Activated CD4-positive, alpha-beta T cell treated with anti-CD3 and anti-CD28 coated beads for 48 hours (primary cell): ENCODE results near the gene GAPDHS.

Source experiments
- DNase-seq: peaks from one replicate; pipeline ENCODE4 v3.0.0-alpha.2; 2020

GAPDHS gene

DNA sequence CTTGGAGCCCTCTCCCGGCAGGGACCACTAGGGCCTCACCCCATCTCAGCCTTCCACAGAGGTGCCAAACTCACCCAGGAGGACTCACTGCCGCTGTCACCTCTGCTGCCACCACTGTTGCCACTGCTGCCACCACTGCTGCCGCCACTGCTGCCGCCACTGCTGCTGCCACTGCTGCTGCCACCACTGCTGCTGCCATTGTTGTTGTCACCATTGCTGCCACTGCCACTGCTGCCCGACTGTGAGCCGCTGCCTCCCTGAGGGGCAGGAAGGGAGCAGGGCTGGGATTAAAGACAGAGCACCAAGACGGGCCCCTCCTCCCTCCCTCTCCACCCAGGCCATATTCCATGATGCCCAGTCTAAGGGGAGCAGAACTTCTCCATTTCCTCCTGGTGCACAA, 21.9 kb upstream of the GAPDHS start:
- DNase-seq, result no peak

DNA sequence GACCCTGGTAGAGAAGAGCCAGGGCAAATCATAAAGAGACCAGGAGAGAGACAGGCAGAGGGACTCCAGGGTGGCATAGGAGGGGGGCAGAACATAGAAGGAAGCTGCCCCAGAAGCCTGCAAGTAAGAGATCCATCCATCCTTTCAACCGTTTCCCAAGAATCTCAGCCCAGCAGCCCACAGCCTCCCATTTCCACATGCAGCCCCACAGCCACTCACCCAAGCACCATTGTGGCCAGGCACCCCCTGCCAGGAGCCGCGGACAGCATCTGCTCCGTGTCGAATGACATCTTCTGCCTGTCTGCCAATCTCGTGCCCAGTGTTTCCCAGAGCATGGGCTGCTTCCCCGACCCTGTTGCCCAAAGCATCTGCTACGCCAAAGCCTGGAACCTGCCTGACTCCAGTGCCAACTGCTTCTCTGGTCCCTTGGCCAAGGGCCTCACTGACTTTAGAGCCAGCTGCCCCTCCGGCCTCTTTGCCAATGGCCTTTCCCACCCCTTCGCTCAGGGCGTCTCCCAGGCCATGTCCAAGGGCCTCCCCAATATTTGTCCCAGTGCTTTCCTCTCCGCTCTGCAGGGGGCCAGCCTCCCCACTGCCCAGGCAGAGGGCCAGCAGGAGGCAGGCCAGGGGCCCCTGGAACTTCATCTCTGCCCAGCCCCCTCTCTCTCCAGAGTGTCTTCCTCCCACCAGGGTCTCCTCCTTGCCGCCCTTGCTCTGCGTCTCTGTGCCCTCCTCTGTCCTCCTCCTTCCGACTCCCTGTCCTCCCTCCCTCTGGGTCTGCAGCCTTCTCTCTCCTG, 20.2 kb upstream of the GAPDHS start:
- DNase-seq, result no peak

DNA sequence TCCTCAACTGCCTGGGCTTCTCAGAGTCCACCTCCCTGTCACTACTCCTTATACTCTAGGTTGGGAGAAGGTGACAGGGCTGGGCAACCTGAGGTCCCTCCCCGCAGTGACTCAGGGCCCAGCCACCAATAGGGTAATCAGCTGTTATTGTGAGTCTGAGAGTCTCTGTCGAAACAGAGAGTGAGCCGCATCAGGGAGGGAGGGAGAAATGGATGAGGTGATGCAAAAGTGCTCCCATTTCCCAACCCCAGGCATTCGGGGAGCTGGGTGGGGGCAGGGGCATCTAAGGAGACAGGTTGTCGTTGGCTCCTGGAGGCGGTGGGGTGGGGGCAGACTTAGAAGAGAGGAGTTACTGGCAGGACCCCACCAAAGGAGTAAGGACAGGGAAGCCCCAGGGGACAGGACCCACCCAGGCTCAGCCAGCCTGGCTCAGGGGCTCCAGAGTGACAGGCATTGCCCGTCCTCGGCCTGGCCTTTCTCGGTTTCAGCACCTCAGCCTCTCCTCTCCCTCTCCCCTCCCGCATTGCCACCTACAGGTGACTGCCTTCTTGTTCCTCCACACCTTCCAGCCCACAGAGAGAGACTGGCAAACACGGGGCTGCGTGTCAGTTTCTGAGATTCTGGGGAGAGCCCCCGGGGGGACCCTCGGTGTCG, 19.5 kb upstream of the GAPDHS start, which contains the start of gene DMKN:
TSS of gene DMKN (minus strand) at position 22 of the 654 bp plus-strand sequence. CDS start 174 bp downstream, outside the sequence.
- DNase-seq, result no peak

DNA sequence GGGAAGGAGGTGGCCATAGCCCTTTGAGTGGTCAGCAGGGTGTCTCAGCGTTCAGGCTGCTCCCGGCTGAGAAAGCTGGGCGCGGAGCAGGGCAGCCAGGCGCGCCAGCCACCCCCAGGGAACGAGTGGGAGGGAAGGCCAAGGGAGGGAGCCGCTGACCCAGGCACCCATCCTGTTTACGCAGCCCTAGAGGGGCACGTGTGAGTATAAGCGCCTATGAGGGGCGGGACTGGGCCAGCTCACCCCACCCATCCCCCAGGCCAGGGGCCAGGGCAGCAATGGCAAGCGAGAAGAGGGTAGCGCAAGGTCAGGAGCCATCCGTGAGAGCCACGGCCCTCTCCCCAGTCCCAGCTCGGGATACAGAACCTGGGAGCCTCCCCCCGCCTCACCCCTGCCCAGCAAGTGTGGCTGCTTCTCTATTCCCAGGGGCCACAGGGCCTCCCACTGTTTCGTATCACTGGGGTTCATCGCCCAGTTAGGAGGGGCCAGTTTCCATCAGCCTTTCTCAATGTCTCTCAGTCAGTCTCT, 18.9 kb upstream of the GAPDHS start:
- no peak for DNase-seq

DNA sequence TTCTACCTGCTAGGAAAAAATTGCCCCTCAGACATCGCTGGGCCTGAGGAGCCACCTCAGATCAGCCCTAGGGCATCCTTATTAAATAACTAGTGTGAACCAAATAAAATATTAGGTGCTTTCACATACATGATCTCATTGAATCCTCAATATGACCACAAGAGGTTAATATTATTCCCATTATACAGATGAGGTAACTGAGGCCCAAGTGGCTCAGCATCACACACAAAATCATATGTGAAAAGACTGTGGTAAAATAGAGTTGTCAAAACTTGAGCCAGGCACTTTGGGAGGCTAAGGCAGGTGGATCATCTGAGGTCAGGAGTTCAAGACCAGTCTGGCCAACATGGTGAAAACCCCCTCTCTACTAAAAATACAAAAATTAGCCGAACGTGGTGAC, 16.9 kb upstream of the GAPDHS start:
- DNase-seq, result no peak

DNA sequence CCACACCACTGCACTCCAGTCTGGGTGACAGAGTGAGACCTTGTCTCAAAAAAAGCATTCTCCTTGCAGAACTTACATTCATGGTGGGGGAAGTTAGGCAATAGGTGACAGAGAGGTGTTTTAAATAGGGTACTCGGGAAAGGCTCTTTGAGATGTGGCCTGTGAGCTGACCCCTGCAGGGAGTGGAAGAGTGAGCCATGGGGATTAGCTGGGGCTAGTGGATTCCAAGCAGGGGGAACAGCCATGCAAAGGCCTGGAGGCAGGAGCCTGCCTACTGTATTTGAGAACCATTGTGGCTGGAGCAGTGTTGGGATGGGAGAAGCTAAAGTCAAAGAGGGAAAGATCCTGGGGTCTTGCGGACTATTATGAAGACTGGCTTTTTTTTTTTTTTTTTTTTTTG, 15.9 kb upstream of the GAPDHS start:
- no peak for DNase-seq

DNA sequence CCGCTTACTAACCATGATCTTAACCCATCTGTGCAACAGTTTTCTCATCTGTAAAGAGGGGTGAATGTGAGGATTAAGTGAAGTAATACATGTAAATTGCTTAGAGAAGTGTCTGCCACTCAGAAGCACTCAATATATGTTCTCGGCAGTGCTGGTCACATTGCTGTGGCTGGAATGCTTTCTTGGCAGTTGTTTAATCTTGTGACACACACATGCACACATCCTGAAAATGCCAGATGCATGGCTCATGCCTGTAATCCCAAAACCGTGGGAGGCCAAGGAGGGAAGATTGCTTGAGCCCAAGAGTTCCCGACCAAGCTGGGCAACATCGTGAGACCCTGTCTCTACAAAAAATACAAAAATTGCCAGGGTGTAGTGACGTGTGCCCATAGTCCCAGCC, 14.9 kb upstream of the GAPDHS start:
- DNase-seq, result no peak

GRCh38 chr19:35519291-35519690, 14.0 kb upstream of the GAPDHS start:
- no peak for DNase-seq

DNA sequence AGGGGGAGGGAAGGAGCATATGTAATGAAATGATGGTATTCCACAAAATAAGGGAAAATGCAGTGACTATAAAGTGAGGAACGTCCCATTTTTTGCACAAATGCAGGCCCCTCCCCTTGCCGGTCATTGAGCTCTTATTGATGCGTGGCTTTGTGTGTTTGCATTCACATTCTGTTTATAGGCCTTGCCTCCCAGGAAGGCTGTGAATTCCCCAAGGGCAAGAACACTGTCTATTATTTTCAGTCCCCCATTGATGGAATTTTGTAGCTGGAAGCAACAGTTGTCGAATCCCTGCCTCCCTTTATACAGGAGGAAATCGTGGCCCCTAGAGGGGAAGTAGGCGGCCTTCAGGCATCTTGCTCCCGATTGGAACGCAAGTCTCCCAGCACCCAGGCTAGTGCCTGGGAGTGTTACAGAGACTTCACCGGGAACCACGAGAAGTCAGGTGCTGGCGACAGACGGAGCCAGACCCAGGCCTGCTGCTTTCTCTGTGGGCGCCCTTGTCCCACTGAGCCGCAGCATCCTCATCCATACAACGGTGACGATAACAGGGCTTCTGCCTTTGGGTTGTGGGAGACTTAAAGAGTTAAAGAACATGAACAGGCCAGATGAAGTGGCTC, 12.0 kb upstream of the GAPDHS start:
- no peak for DNase-seq

DNA sequence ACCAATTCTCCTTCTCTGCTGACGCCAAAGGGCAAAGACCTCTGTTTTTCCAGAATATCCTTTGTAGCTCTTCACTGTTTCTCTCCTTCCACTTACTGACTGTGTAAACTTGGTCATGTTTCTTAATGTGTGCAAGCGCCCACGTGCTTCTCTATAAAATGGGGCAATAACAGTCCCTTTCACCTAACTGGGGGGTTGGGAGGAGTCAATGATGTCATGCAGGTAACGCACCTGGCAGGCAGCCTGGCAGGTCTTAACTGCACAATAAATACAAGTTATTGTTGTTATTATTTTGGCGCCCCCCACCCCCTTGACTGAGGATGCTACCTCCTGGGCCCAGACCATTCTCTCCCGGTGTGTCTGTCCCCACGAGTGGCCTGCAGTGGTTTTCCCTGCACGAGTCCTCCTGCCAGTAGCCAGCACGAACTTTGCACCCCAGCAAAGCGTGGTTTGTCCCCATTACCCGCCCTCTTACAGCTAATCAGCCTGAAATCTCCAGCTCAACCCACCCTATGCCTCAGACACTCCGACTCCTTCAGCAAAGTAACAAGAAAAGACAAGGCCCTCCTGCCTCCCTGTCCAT, 10.4 kb upstream of the GAPDHS start:
- no peak for DNase-seq

DNA sequence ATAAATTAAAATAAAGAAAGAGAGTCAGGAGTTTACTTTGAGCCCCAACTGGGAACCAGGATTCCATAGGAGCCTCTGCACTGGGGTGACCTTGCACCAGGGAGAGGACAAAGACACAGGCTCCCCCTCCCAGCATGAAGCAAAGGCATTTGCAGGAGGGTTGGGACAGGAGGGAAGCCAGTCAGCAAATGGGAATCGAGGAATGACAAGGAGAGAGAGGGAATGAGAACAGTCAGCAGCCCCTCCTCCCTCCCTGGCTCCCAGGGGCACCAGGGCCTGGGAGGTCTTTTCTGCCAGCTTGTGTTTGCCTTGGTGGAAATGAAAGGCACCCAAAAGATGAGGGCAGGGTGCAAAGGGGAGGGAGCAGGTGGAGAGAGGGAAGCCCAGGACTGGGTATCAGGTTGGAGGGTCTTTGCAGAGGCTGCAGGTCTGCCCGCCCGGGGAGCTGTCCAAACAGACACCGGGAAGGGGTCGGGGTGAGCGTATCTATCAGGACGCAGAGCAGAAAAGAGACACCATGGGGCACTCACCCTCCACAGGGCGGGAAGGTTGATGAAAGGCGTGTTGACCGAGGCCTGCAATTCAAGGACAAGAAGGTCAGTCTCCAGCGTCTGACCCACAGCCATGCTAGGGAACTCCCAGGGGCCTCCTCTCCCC, 8.9 kb upstream of the GAPDHS start:
- DNase-seq, result no peak

- no peak for DNase-seq
Observed at GRCh38 chr19:35525873-35526272, 7.4 kb upstream of the GAPDHS start.

DNA sequence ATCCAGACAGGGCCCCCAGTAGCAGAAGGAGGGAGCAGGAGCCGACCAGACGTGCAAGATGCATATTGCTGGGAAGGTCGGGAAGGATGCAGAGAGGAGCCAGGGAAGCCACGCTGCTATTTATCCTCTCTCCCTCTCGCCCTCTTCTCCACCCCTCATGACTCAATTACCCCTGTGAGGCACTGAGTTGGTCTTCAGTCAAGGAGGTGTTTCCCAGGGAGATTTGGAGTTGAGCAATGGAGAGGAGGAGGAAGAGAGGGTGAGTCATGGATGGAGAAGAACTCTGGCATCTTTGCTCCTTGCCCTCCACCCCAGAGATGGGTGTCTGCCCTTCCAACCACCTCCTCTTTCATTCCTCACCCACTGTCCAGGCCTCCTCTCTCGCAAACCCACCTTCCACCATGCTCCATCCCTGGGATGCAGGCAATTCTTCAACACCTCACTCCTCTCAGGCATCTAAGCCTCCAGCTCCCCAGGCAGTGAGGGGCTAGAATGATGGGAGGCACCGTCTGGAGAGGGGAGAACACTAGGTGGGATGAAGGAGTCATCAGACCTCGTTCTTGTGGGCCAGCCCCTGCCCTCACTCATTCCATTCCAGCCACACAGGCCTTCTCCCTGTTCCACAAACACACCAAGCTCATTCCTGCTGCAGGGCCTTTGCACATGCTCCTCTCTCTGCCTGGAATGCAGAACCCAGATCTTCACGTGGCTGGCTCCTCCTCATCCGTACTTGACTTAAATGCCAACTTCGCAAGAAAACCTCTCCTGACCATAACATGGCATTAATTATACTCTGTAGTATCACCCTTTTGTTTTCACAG, 4.8 kb upstream of the GAPDHS start, which contains the start of gene SBSN:
TSS of gene SBSN (minus strand) at position 94 of the 821 bp plus-strand sequence. CDS start at position 64, 30 bp downstream.
- no peak for DNase-seq

DNA sequence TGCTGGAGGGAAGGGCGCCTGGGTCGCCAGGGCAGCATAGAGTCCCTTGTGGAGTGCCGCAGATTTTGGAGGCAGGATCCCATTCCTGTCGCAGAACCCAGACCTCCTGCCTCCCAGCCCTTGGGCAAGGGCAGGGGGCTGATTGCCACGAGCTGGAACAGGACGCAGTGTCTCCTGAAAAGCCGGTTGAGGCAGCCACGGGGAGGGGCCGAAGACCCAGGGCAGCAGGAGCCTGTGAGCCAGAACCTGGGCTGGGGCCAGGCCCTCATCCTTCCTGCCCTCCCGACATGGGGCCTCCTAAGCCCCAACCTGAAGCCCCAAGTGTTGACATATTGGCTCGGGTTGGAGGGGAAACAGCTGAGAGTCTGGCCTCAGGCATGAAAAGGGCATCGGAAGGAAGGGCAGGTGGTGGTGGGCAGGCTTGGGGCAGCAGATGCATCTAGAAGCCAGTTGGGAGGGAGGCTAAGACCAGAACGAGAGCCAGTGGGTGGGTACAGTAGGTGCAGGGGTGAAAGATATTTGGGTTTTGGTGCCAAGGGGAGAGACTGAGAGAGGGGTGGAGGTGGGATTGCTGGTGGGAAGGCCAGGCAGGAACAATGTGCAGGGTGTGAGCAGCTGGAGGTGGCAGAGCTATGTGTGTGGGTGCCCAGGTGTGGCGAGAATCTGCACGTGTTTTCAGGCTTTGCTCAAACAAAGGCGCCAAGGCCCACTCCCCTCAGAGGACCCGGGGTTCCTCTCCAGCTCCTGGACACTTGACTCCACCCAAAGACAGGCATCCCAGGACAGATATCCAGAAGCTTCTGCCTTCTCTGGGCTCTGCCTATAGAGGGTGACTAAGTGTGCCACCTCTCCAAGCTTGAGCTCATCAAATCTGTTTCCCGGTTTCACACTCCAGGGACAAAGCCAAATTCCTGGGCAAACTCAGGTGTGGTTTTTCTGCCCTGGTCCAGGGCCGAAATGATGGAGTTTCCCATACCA, 3.7 kb upstream of the GAPDHS start:
- no peak for DNase-seq

GRCh38 chr19:35531291-35531690, 2.0 kb upstream of the GAPDHS start:
- no peak for DNase-seq

DNA sequence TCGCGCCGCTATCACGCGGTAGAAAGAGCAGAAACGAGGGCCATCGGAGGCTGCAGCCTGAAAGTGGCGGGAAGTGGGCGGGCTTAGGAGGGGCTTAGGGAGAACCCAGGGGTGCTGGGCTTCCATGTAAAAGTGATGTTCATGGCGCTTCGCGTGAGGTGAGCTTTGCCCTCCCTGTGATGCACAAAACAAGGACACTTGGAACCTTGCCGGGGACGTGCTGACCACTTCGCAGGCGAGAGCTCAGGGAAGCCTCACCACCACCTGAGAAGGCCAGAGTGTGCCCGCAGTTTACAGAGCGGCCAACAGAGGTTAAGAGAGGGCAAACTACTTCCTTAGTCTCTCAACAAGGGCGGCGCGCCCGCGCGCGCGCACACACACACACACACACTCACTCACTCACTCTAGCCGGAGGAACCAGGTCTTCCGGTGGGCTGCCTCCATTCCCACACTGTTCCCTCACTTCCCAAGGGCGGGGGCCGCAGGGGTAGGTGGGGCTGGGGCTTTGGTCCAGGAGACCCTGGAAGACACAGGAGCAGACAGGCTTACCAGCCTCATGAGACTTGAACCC, 651 bp downstream of the GAPDHS start:
- peak; percentile 56 for DNase-seq

GRCh38 chr19:35534803-35535480, 1.7 kb downstream of the GAPDHS start:
- no peak for DNase-seq

DNA sequence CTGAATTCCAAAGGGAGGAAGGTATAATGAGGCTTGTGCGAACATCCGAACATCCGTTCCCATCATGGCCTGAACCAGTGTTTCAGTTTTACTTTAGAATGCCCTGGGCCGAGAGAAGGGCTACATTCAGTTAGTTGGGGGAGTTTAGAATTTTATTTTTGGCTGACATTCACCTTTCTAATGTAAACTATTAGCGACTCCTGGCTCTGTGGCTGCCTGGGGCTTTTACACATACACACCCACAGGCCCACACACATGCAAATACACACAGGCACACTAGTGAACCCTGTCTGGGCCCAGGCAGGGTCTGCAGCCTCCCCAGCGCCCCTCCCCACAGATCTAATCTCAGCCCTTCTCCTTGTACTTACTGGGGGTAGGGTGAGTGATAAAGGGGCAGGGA, 6.1 kb downstream of the GAPDHS start:
- DNase-seq, result no peak

DNA sequence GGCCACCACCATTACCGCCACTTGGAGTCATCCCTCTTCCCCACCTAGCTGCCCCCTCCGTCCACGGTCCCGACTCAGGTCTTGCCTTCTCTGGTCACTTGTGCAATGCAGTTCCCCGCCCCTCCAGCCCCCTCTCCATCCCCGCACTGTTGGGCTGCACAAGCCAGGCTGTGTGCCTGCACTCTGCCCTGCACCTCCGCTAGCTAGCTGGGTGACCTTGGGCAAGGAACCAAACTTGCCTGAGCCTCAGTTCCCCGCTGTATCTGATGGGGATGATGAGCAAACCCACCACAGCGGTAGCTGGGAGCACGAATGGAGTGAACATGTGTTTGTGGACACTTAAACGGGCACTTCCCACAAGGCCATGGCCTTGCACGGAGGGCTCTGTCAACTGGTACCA, 6.6 kb downstream of the GAPDHS start:
- no peak for DNase-seq
